Brain microvascular endothelial cell (primary cell): ENCODE measurements around the gene CEP112.

Experiments
- DNase-seq: peaks from one replicate; pipeline ENCODE4 v3.0.0-alpha.2; 2020
- H3K27ac ChIP-seq: fragments of 250-450 bp; sonication (Bioruptor Pico); 2 replicates; pipeline ENCODE4 v1.5.1; 2020; ENCODE audit warnings: mild to moderate bottlenecking, moderate library complexity
- H3K27me3 ChIP-seq: fragments of 250-450 bp; sonication (Bioruptor Pico); replicated peaks from 2 replicates; pipeline ENCODE4 v1.5.1; 2020; ENCODE audit warnings: mild to moderate bottlenecking
- H3K36me3 ChIP-seq: fragments of 250-450 bp; sonication (Bioruptor Pico); replicated peaks from 2 replicates; pipeline ENCODE4 v1.5.1; 2020; ENCODE audit warnings: mild to moderate bottlenecking
- H3K4me3 ChIP-seq: 2 replicates; pipeline ENCODE4 v1.5.1; 2011; ENCODE audit warnings: low read depth, mild to moderate bottlenecking, control low read depth, low read length, moderate library complexity
- CTCF ChIP-seq: IDR thresholded peaks from 2 replicates; pipeline ENCODE4 v1.5.1; 2011; ENCODE audit warnings: low read depth, mild to moderate bottlenecking, moderate library complexity, low read length, control low read depth, inconsistent platforms; ENCODE audit errors: missing control alignments
- in situ Hi-C: cut with HindIII; loops from 2 replicates; pipeline ENCODE4 v1.10.0; 2017; ENCODE audit warnings: low sequenced_read_pairs, low pct_ligation_motif_present

The CEP112 gene

GRCh38 chr17:65917560-65917959 is 274.4 kb downstream of the CEP112 start:
- Histone ChIP-seq H3K27me3 (no peaks in the 10 kb centered on the region), H3K36me3 (no peaks in the 10 kb centered on the region), H3K4me3 (no peak overlapping the region), H3K27ac (no peak overlapping the region)
- in situ Hi-C loops = no loop called here
- no peak for TF ChIP-seq CTCF
- no peak for DNase-seq

DNA sequence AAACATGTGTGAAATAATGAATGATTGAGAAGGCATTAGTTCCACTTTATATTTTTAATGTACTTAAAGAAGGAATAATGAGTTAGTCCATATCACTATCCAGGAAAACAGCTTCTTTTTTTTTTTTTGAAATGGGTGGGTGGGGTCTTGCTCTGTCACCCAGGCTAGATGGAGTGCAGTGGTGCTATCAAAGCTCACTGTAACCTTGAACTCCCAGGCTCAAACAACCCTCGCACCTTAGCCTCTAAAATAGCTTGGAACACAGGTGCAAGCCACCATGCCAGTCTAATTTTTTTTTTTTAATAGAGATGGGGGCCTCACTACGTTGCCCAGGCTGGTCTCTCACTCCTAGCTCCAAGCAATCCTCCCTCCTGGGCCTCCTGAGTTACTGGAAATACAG is 275.5 kb downstream of the CEP112 start:
- in situ Hi-C loops = no loop called here
- no peaks in the 10 kb centered on the region for H3K36me3 ChIP-seq
- TF ChIP-seq CTCF = no peak
- no peaks in the 10 kb centered on the region for H3K27me3 ChIP-seq
- no peak overlapping the region for H3K27ac ChIP-seq
- no peak overlapping the region for H3K4me3 ChIP-seq
- DNase-seq = no peak

DNA sequence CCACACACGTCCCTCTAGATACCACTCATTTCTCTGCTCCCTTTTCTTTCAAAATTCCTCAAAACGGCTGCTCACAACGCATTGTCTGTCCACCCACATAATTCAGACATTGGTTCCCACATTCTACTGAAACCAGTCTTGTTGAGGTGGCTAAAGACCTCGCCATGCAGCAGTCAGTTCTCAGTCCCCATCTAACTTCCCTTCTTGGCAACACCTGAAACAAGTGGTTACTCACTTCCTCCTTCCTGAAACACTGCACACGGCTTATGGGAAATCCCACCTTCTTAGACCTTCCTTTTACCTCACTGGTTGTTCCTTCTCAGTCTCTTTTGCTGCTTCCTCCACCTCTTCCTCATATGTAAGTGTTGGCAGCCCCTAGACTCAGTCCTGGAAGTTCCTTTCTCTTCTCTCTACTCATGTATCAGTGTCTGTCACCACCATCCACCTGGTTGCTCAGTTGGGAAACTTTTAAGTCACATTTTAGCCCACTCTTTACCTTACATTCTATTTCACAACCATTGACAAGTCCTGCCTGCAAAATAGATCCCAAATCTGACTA is 277.1 kb downstream of the CEP112 start:
- no peak for TF ChIP-seq CTCF
- DNase-seq = no peak
- H3K27me3 ChIP-seq = no peaks in the 10 kb centered on the region
- no peak overlapping the region for H3K27ac ChIP-seq
- in situ Hi-C loops = no loop called here
- no peak overlapping the region for H3K4me3 ChIP-seq
- H3K36me3 ChIP-seq = no peaks in the 10 kb centered on the region

GRCh38 chr17:65913326-65913850 is 278.5 kb downstream of the CEP112 start:
- Histone ChIP-seq H3K27ac (no peak overlapping the region), H3K27me3 (no peaks in the 10 kb centered on the region), H3K4me3 (no peak overlapping the region), H3K36me3 (no peaks in the 10 kb centered on the region)
- no peak for DNase-seq
- in situ Hi-C loops = no loop called here
- no peak for TF ChIP-seq CTCF

DNA sequence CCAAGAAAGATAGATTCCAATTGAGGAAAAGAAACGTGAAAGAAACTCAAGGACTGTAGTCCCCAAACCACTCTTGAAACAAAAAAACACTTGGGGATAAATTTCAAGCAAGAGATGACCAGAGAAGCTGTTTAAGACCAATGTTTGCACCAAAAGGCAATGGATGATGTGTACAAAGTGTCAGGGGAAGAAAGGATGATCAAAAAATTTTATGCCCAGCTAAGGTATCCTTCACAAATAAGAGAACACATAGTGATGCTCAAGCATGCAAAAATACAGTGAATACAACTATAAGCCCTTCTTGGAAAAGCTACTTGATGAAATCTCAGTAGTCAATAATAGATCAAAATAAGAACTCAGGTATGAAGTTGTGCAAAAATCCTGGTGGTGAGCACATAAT is 281.1 kb downstream of the CEP112 start:
- in situ Hi-C loops = no loop called here
- Histone ChIP-seq H3K36me3 (no peaks in the 10 kb centered on the region), H3K27ac (no peak overlapping the region), H3K27me3 (no peaks in the 10 kb centered on the region), H3K4me3 (no peak overlapping the region)
- no peak for TF ChIP-seq CTCF
- DNase-seq = no peak
